ENCODE results near the gene NKX2-2. TPM values are rescaled to one million over a fixed set of nuclear protein-coding genes. Genes with fewer than 3 reads are reported as not detected.

The NKX2-2 gene
- polyA plus RNA-seq (2013, experiment 1 of 2): not detected
- polyA plus RNA-seq (2013, experiment 2 of 2): not detected

- no peak within 1 kb of the TSS for H3K27ac ChIP-seq (ENCODE audit: low read depth, low read length, severe bottlenecking)
Observed at GRCh38 chr20:21513881-21514540, at the start of gene NKX2-2. TSS of gene NKX2-2 (minus strand) at chr20:21514064. CDS start at chr20:21513669, 395 bp downstream.

GRCh38 chr20:21562656-21563055 lies 48.8 kb upstream of the NKX2-2 start:
- 83 to 90% methylated on average over 4 to 5 of the region's 5 CpGs for WGBS, 2 experiments (ENCODE audit: insufficient coverage in 2 of 2)
- Histone ChIP-seq H3K4me3 (ENCODE audit: extremely low read depth, insufficient read depth, low read length, poor library complexity, severe bottlenecking) (no peak overlapping the region), H3K4me1 (ENCODE audit: control insufficient read depth, insufficient read depth, low read length, poor library complexity, severe bottlenecking) (no peaks in the 10 kb centered on the region), H3K27ac (ENCODE audit: low read depth, low read length, severe bottlenecking) (no peak overlapping the region), H3K36me3 (ENCODE audit: control insufficient read depth, insufficient read depth, low read length) (no peaks in the 10 kb centered on the region), H3K9me3 (ENCODE audit: control insufficient read depth, low read length) (no peaks in the 10 kb centered on the region)

More at GRCh38 chr20:21513881-21514540, at the start of gene NKX2-2:
- Histone ChIP-seq H3K4me3 (ENCODE audit: extremely low read depth, insufficient read depth, low read length, poor library complexity, severe bottlenecking) (peak within 1 kb of the TSS; percentile 2), H3K9me3 (ENCODE audit: control insufficient read depth, low read length) (no peaks in the 10 kb centered on the region), H3K4me1 (ENCODE audit: control insufficient read depth, insufficient read depth, low read length, poor library complexity, severe bottlenecking) (peaks cover 17% of the 10 kb centered on the region), H3K36me3 (ENCODE audit: control insufficient read depth, insufficient read depth, low read length) (no peaks in the 10 kb centered on the region)
- WGBS, 2 experiments (ENCODE audit: insufficient coverage in 2 of 2): 0 to 1% methylated on average over 25 to 26 of the region's 45 CpGs

DNA sequence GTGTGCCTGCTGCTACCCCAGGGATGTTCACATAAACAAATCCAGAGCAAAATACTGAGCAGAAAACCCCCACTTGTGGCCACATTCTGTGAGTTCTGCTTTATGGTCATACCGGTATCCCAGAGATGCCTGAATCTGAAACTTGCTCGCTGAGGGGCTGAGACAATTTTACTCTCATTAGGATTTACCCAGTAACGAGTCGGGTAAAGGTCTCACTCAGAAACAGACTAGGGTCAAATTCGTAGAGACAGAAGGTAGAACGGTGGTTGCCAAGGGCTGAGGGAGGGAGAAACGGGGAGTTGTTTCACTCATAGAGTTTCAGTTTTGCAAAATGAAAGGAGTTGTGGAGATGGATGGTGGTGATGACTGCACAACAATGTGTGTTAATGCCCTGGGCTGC lies 45.4 kb upstream of the NKX2-2 start:
- Histone ChIP-seq H3K9me3 (ENCODE audit: control insufficient read depth, low read length) (no peaks in the 10 kb centered on the region), H3K27ac (ENCODE audit: low read depth, low read length, severe bottlenecking) (no peak overlapping the region), H3K4me3 (ENCODE audit: extremely low read depth, insufficient read depth, low read length, poor library complexity, severe bottlenecking) (no peak overlapping the region), H3K4me1 (ENCODE audit: control insufficient read depth, insufficient read depth, low read length, poor library complexity, severe bottlenecking) (no peaks in the 10 kb centered on the region), H3K36me3 (ENCODE audit: control insufficient read depth, insufficient read depth, low read length) (no peaks in the 10 kb centered on the region)
- WGBS, 2 experiments (ENCODE audit: insufficient coverage in 2 of 2): 84 to 89% methylated on average over 6 to 7 of the region's 7 CpGs

DNA sequence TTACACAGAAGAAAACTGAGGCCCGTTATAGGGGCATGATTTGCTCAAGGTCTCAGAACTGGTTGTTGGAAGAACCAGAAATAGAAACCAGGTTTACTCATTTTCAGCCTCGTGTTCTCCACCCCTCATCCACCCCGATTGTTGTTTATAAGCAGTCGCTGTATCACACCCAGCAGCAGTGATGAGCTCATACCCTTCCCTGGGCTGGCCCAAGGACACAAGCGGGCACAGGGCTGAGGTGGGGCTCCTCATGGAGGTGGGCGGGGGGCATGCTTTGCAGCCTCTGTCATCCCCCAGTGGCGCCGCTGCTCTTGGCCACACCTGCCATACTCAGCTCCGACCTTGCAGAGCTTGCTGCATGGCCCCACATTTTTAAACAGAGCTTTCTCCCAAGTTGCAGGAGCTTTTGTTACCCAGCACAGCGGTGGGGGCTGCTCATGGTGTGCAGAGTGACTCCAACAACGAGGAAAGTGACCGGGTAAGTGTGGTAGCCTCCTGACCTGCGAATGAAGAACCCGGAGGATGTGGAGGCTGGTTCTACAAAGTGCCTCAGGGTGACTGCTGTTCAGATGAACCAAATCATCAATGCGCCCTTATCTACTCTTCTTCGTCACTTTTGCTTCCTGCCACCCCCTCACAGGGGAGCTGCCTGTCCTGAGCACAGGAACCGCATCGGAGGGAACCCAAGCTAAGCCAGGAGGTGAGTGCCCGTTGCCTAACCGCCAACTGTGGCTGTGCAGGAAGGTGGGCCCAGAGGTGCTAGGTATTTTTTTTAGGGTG lies 43.6 kb upstream of the NKX2-2 start:
- Histone ChIP-seq H3K27ac (ENCODE audit: low read depth, low read length, severe bottlenecking) (no peak overlapping the region), H3K9me3 (ENCODE audit: control insufficient read depth, low read length) (no peaks in the 10 kb centered on the region), H3K4me3 (ENCODE audit: extremely low read depth, insufficient read depth, low read length, poor library complexity, severe bottlenecking) (no peak overlapping the region), H3K4me1 (ENCODE audit: control insufficient read depth, insufficient read depth, low read length, poor library complexity, severe bottlenecking) (no peaks in the 10 kb centered on the region), H3K36me3 (ENCODE audit: control insufficient read depth, insufficient read depth, low read length) (no peaks in the 10 kb centered on the region)
- 94% methylated on average over 20 of the region's 20 CpGs for WGBS, 2 experiments (ENCODE audit: insufficient coverage in 2 of 2)

GRCh38 chr20:21556398-21556797 lies 42.5 kb upstream of the NKX2-2 start:
- no CpG with 5 or more reads among the region's 2 CpGs for WGBS, 2 experiments (ENCODE audit: insufficient coverage in 2 of 2)
- Histone ChIP-seq H3K9me3 (ENCODE audit: control insufficient read depth, low read length) (no peaks in the 10 kb centered on the region), H3K4me3 (ENCODE audit: extremely low read depth, insufficient read depth, low read length, poor library complexity, severe bottlenecking) (no peak overlapping the region), H3K4me1 (ENCODE audit: control insufficient read depth, insufficient read depth, low read length, poor library complexity, severe bottlenecking) (no peaks in the 10 kb centered on the region), H3K36me3 (ENCODE audit: control insufficient read depth, insufficient read depth, low read length) (no peaks in the 10 kb centered on the region), H3K27ac (ENCODE audit: low read depth, low read length, severe bottlenecking) (no peak overlapping the region)

- H3K4me3 ChIP-seq (ENCODE audit: extremely low read depth, insufficient read depth, low read length, poor library complexity, severe bottlenecking): no peak overlapping the region
- no peaks in the 10 kb centered on the region for H3K4me1 ChIP-seq (ENCODE audit: control insufficient read depth, insufficient read depth, low read length, poor library complexity, severe bottlenecking)
- H3K9me3 ChIP-seq (ENCODE audit: control insufficient read depth, low read length): no peaks in the 10 kb centered on the region
- no peaks in the 10 kb centered on the region for H3K36me3 ChIP-seq (ENCODE audit: control insufficient read depth, insufficient read depth, low read length)
- H3K27ac ChIP-seq (ENCODE audit: low read depth, low read length, severe bottlenecking): no peak overlapping the region
- 83 to 90% methylated on average over 1 of the region's 5 CpGs for WGBS, 2 experiments (ENCODE audit: insufficient coverage in 2 of 2)
Observed at GRCh38 chr20:21555470-21556120, 41.7 kb upstream of the NKX2-2 start.

- H3K4me1 ChIP-seq (ENCODE audit: control insufficient read depth, insufficient read depth, low read length, poor library complexity, severe bottlenecking): no peaks in the 10 kb centered on the region
- WGBS, 2 experiments (ENCODE audit: insufficient coverage in 2 of 2): 78 to 93% methylated on average over 5 to 6 of the region's 7 CpGs
Observed at GRCh38 chr20:21554985-21555384, 41.1 kb upstream of the NKX2-2 start.

GRCh38 chr20:21554376-21554890 lies 40.6 kb upstream of the NKX2-2 start:
- H3K27ac ChIP-seq (ENCODE audit: low read depth, low read length, severe bottlenecking): no peak overlapping the region
- no peak overlapping the region for H3K4me3 ChIP-seq (ENCODE audit: extremely low read depth, insufficient read depth, low read length, poor library complexity, severe bottlenecking)
- H3K4me1 ChIP-seq (ENCODE audit: control insufficient read depth, insufficient read depth, low read length, poor library complexity, severe bottlenecking): no peaks in the 10 kb centered on the region
- H3K36me3 ChIP-seq (ENCODE audit: control insufficient read depth, insufficient read depth, low read length): no peaks in the 10 kb centered on the region
- WGBS, 2 experiments (ENCODE audit: insufficient coverage in 2 of 2): 81 to 87% methylated on average over 8 to 9 of the region's 10 CpGs
- no peaks in the 10 kb centered on the region for H3K9me3 ChIP-seq (ENCODE audit: control insufficient read depth, low read length)

More at GRCh38 chr20:21554985-21555384, 41.1 kb upstream of the NKX2-2 start:
- Histone ChIP-seq H3K9me3 (ENCODE audit: control insufficient read depth, low read length) (no peaks in the 10 kb centered on the region), H3K4me3 (ENCODE audit: extremely low read depth, insufficient read depth, low read length, poor library complexity, severe bottlenecking) (no peak overlapping the region), H3K36me3 (ENCODE audit: control insufficient read depth, insufficient read depth, low read length) (no peaks in the 10 kb centered on the region), H3K27ac (ENCODE audit: low read depth, low read length, severe bottlenecking) (no peak overlapping the region)

DNA sequence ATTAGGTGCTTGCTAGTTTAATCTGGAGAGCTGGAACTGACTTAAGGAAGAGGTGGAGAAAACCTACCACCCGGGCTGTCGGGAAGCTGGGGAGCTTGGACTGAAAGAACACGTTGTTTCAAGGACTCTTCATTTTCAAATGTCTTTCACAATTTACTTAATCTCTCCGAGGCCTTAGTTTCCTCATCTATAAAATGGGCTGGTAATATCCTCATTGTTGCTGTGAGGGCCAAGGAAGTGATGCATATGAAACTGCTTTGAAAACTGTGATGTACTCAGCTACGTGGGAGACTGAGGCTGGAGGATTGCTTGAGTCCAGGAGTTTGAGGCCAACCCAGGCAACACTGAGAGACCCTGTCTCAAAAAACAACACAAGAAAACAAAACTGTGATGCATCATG lies 36.7 kb upstream of the NKX2-2 start:
- no peaks in the 10 kb centered on the region for H3K4me1 ChIP-seq (ENCODE audit: control insufficient read depth, insufficient read depth, low read length, poor library complexity, severe bottlenecking)
- WGBS, 2 experiments (ENCODE audit: insufficient coverage in 2 of 2): 73 to 86% methylated on average over 1 to 2 of the region's 5 CpGs
- no peak overlapping the region for H3K27ac ChIP-seq (ENCODE audit: low read depth, low read length, severe bottlenecking)
- H3K4me3 ChIP-seq (ENCODE audit: extremely low read depth, insufficient read depth, low read length, poor library complexity, severe bottlenecking): no peak overlapping the region
- no peaks in the 10 kb centered on the region for H3K9me3 ChIP-seq (ENCODE audit: control insufficient read depth, low read length)
- no peaks in the 10 kb centered on the region for H3K36me3 ChIP-seq (ENCODE audit: control insufficient read depth, insufficient read depth, low read length)

- Histone ChIP-seq H3K9me3 (ENCODE audit: control insufficient read depth, low read length) (no peaks in the 10 kb centered on the region), H3K4me3 (ENCODE audit: extremely low read depth, insufficient read depth, low read length, poor library complexity, severe bottlenecking) (no peak overlapping the region), H3K36me3 (ENCODE audit: control insufficient read depth, insufficient read depth, low read length) (no peaks in the 10 kb centered on the region), H3K4me1 (ENCODE audit: control insufficient read depth, insufficient read depth, low read length, poor library complexity, severe bottlenecking) (no peaks in the 10 kb centered on the region), H3K27ac (ENCODE audit: low read depth, low read length, severe bottlenecking) (no peak overlapping the region)
- 67 to 93% methylated on average over 3 to 4 of the region's 8 CpGs for WGBS, 2 experiments (ENCODE audit: insufficient coverage in 2 of 2)
Observed at GRCh38 chr20:21548390-21549035, 34.6 kb upstream of the NKX2-2 start.
